Uterus (tissue), 2 donors: ENCODE data around the gene LCN6.

Experiments used
- POLR2A ChIP-seq, 2 donors: fragments of 450-650 bp; IDR thresholded peaks; one replicate each; pipeline ENCODE4 v1.6.1; 2016; ENCODE audit warnings: antibody characterized with exemption in 2 of 2, mild to moderate bottlenecking in 1 of 2, moderate library complexity in 1 of 2
- TF ChIP-seq, protein P1 (sequence below), 4 experiments: fragments of 200-600 bp in 2 of 4; fragments of 450-650 bp in 2 of 4; sonication (generic) in 2 of 4; IDR thresholded peaks; one replicate each; pipeline ENCODE4 v1.5.1; 2016 to 2019; ENCODE audit warnings: antibody characterized with exemption in 4 of 4, mild to moderate bottlenecking in 2 of 4, moderate library complexity in 1 of 4

DNA sequence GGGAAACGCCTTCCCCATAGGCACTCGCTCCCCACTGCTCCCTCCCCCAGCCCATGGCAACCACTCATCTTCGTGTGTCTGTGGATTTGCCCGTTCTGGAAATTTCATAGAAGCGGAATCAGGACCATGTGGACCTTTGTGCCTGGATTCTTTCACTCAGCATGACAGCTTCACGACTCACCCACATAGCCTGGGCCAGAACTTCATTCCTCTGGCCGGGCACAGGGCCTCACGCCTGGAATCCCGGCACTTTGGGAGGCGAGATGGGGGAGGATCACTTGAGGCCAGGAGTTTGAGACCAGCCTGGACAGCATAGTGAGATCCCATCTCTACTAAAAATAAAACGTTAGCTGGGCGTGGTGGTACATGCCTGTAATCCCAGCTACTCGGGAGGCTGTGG, 48.0 kb downstream of the LCN6 start:
- TF ChIP-seq, protein P1, sequence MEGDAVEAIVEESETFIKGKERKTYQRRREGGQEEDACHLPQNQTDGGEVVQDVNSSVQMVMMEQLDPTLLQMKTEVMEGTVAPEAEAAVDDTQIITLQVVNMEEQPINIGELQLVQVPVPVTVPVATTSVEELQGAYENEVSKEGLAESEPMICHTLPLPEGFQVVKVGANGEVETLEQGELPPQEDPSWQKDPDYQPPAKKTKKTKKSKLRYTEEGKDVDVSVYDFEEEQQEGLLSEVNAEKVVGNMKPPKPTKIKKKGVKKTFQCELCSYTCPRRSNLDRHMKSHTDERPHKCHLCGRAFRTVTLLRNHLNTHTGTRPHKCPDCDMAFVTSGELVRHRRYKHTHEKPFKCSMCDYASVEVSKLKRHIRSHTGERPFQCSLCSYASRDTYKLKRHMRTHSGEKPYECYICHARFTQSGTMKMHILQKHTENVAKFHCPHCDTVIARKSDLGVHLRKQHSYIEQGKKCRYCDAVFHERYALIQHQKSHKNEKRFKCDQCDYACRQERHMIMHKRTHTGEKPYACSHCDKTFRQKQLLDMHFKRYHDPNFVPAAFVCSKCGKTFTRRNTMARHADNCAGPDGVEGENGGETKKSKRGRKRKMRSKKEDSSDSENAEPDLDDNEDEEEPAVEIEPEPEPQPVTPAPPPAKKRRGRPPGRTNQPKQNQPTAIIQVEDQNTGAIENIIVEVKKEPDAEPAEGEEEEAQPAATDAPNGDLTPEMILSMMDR (IDR thresholded peaks at IDR 0.05): no peak
- no peak for TF ChIP-seq POLR2A (IDR thresholded peaks at IDR 0.05)
